Stimulated activated CD8-positive, alpha-beta memory T cell treated with anti-CD3 and anti-CD28 coated beads, Interleukin-12 subunit alpha, Interleukin-12 subunit beta, amount 100 ng/mL, for 4 hours (primary cell): ENCODE results near the gene SEMA4D.

Source experiments
- DNase-seq: peaks from one replicate; pipeline ENCODE4 v3.0.0-alpha.2; 2020; ENCODE audit warnings: low read depth

The SEMA4D gene

DNA sequence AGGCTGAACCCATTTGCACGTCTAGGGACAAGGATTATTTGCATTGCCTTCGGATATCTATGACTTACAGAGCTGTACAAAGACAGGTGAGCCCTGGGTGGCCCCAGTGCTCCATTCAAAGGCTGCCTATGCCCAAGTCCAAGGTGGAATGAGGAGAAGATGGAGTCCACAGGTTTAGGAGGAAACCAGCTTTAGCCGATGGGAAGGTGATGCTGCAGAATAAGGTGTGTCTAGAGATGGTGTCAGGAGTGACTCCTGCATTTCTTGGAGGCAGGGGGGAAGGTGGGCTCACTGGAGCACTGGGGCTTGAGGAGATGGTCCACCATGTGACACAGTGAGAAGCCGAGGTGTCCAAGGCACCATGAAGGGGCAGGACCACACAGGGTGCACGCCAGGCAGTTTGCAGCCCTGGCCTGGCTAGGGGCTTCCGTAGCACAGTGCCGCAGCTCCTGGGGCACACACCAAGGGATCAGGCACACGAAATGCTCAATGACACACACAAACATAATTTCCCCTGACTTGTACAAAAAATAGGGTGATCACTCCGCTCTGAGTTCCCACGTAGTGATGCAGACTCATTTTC is 32.1 kb downstream of the SEMA4D start:
- no peak for DNase-seq

DNA sequence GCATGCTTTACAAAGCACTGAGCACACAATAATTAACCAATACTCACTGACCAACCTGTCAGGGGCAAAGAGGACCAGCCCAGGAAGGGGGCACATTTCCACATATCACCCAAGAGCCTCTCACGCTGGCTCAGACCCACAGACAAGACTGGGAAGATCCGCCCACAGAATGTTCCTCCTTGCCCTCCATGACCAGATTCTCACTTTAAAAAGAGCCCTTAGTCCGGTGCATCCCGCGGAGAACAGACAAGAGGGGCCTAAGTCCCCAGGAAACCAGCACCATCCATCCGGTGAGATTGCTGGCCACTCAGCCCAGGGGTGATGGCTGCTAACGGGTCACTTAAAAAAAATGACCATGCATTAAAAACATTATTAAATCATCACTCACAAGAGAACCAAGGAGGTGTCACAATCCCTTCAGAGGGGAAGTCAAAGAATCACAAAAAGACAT is 32.9 kb downstream of the SEMA4D start:
- no peak for DNase-seq

DNA sequence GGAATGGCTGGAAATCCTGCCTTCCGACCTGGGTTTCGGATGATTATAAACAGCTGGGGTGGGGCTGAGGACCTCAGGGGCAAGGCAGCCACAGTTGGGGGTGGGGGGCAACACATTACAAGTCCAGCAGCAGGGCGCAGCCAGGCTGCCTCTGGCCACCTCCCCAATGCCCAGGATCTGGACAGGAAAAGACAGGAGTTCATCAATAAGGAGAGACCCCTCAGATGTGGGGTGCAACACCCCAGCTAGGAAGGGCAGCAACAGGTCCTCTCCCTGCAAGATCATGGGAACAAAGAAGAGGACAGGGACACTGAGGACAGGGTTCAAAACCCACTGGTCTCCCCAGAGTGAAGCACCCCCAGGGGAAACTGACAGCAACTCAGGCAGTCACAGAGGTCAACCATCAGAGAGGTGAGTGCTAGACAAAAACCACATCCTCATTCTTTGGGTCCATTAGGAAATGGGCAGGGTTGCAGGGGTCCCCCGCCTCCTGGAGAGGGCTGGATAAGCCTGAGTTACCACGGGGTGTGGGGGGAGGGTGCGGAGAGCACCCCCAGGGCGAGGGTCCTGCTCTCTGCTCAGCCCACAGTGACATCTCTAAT is 33.5 kb downstream of the SEMA4D start:
- no peak for DNase-seq

DNA sequence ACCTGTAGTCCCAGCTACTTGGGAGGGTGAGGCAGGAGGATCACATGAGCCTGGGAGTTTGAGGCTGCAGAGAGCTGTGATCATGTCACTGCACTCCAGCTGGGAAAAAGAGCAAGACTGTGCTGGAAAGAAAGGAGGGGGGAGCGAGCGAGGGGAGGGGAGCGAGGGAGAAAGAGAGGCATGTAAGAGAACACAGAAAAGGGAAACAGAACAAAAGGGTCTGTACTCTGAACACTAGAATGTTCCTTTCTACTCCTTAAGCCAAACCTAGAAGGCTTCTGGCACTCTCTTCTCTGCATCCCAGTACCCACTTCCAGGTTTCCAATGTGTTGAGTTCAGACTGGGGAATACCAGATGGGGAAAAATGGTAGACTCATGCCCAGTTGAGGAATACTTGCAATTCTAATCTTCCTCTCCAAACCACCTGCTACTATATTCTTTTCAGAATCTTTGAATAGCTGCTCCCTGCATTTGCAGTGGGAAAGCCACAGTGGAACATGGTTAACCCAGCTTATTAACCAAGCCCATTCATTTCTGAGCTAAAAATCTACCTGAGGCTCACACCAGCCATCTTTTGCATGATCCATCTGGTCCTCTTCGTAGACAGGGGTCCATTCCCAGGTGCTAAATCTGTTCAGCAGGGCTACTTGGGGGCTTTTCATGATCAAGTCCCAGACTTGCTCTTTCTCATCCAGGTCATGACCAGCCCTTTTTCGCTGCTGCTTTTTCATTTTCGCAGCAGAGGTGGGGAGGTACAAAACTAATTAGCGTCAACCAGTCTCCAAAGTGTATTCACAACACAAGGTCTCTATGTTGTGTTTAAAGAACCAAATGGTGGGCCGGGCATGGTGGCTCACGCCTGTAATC is 34.9 kb downstream of the SEMA4D start:
- DNase-seq, result no peak

DNA sequence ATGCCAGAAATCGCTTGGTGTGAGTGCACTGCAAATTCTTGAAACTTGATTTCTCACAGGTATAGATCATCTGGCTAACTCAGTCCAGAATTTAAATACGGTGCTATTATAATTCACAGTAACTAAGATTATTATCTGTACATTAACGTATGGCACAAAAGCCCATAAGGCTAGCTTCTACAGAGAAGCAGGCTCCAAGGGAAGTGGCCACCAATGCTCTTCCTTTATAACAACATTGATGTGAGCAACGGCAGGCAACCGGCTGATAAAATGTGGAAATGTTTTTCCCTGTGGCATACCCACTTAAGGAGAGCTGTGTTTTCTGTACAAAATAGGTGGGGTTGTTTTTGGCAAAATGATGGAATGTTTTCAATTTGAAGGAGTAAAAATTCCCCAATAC is 35.7 kb downstream of the SEMA4D start:
- DNase-seq, result no peak

DNA sequence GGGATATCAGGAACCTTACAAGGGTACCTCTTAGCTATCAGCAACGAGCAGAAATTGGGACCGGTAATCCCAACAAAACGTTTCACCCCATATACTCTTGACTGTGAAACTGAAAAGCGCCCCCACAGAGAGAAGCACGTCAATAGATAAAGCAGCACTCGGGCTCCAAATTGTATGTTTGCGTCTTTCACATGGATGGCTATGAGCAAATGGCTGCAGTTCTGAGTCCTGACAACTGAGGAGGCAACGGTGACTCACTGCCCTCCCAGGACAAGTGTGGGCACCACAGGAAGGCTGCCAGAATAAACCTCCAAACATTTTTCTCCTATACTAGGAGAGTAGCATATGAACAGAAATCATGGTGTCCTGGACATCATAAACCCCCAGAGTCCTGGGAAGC is 36.6 kb downstream of the SEMA4D start:
- no peak for DNase-seq

DNA sequence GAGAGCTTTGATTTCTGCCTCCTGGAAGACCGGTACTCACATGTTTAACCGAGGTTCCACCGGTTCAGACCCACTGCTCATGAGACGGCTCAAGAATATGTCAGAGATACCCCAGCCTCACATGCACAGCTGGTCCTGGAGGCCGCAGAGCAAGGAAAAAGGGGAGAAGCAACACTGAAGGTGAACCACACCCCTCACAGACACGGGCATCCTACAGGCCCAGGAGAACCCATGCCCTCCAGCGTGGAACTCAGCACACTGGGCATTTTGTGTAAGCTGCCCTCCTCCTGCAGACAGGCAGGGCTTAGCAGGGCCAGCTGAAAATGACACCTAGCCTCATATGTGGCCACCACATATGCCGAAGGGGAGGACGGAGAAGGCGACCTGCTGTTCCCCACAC is 37.4 kb downstream of the SEMA4D start:
- DNase-seq, result no peak

DNA sequence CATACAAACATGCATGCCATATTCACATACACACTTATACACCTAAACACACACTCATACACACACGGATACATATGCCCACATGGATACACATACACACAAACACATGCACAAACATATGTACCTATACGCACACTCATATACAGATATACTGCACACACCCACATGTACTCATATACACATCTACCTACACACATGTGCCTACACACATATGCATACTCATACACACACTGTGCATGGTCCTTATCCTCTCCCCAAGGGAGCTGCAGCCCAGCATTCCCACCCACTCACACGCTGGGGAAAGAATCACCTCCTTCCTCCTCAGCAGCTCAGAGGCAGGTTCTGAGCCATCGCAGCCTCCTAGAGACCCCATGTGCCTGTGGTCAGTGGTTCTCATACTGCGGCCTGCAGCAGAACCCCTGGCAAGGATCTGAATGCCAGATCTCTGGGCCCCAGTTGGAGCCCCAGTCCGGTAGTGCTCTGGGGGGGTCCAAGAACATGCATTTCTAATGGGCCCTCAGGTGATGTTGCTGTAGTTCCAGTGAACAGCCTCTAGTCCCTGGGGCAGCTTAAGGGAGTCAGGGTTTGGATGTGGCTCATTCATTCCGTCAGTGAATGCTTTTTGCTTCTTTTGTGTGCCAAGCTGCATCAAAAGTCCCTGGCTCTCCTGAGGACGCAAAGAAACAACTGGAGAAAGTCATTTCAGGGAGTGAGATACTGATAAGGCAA is 39.0 kb downstream of the SEMA4D start:
- no peak for DNase-seq

DNA sequence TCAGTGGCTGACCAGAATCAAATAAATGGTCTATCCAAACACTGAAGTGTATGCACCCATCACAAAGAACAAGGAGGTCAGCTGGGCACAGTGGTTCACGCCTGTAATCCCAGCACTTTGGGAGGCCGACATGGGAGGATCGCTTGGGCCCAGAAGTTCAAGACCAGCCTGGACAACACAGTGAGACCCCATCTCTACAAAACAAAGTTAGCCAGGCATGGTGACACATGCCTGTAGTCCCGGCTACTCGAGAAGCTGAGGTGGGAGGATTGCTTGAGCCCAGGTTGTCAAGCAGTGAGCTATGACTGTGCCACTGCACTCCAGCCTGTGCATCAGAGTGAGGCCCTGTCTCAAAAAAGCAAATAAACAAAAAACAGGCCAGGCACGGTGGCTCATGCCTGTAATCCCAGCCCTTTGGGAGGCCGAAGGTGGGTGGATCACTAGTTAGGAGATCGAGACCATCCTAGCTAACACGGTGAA is 40.5 kb downstream of the SEMA4D start:
- DNase-seq, result no peak

DNA sequence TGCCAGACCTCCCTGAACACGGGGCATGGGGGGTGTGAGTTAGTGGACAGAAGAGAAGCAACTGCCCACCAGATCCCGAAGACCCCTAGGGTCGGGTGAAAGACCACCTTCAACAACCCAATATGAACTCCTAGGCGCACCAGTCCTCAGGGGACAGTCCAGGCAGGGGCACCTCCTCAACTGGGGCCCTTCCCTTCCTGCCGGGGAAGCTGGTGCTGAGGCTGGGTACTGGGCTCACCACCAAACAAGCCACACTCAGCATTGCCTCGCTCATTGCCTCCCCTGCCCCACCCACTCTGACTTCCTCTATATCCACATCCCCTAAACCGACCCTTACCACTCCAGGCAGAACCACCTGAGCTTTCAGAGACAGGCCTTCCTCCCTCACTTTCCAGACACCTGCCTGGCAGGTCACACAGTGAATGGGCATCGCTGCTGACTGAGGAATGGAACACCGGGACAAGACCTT is 42.5 kb downstream of the SEMA4D start:
- DNase-seq, result no peak

DNA sequence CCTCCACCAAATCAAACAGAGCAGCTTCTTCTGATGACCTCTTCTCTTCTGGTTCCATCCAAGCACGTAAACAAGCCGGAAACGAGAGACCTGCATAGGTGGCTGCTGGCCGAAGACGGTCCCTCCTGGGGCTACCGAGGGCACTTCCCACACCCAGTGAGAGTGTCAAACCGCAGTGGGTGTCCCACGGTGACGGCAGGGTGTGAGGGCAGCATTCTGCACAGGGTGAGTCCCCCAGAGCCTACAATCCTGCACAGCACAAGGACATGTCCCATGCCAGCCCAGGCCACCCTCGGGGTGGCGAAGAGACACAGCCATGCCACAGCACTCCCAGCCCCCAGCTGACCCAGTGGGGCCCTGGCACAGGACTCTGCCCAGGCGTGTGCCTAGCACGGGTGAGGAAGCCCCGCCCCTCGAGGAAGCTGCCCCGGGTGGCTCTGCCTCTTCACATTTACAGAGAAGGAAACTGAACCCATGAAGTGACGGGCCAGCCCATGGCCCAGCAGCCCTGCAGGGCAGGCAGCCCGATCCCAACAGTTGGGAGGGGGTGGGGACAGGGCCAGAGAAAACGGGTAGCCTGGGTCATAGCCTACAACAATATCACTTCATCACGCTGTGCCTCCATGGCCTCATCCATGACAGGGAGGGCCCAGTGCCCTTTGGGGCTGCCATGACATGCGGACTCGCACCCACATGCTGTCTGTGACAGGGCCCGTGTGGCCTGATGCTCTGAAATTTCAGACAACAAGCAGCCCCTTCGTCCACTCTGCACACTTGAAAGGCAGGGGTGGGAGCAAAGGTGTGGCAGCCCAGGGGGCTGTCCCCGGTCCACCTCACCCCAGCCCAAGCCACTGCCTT is 43.2 kb downstream of the SEMA4D start:
- no peak for DNase-seq

DNA sequence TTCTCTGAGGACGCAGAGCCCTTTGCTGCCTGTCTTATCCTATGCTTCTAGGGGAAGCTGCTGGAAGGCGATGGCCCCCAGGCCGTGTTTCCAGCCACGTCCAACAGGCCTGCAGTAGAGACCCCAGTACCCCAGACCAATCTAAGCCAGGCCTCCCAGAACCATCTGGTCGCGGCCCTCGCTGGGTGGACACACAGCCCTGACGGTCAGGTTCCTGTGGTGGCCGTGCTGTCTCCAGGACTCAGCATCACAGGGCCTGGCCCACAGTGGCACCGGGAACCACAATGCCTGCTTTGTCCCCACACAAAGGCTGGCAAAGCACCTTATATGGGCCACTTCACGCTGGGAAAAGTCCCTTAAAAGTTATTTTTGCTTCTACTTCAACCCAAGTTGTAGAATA is 44.5 kb downstream of the SEMA4D start:
- DNase-seq, result no peak

DNA sequence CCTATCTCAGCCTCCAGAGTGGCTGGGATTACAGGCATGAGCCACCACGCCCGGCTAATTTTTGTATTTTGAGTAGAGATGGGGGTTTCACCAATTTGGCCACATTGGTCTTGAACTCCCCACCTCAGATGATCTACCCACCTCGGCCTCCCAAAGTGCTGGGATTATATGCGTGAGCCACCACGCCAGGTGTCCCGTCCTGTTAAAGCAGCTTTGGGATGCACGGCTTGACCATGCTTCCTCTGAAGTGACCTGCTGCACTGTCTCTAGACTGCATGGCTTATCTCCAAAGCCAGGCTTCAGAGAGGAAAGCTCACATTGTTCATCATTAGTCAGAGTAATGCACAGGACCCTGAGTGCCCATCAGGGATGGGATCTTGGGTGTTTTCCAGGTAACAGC is 45.4 kb downstream of the SEMA4D start:
- no peak for DNase-seq

DNA sequence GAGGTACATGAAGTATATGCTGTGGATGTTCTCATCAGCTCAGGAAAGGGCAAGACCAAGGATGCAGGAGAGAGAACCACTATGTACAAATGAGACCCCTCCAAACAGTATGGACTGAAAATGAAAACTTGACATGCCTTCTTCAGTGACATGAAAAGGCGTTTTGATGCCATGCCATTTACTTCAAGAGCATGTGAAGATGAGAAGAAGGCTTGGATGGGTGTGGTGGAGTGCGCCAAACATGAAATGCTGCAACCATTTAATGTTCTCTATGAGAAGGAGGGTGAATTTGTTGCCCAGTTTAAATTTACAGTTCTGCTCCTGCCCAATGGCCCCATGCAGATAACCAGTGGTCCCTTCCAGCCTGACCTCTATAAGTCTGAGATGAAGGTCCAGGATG is 47.7 kb downstream of the SEMA4D start:
- no peak for DNase-seq

DNA sequence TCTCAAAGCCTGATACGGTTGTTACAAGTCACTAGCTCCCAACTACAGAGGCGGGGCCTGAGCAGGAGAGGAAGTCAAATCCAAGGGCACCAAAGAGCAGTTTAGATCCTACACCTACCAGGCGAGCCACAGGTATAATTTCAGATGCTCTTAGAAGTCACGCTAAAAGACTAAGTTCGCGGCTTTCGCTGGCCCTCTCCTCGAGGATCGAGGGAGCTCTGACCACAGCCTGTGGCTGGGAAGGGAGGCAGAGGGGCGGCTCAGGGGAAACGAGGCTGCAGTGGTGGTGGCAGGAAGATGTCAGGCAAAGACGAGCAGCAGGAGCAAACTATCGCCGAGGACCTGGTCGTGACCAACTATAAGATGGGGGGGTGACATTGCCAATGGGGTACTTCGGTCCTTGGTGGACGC is 48.6 kb downstream of the SEMA4D start:
- DNase-seq, result no peak

DNA sequence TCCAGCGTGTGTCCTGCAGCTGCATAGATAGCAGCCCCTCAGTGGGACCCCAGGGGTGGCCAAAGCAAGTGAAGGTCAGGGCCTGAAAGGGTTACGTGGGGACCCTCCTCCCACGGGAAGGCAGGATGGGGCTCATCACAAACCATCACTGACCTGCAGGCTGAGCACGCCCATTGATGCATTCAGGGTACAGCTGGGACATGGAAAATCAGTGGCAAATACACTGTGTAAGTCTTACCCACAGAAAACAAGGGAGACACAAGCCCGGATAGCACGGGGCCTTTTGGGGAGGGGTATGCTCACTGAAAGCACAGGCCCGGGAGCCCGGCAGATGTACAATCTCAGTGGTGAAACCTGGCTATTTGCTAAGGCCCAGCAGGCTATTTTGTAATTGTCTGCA is 49.1 kb downstream of the SEMA4D start:
- DNase-seq, result no peak

DNA sequence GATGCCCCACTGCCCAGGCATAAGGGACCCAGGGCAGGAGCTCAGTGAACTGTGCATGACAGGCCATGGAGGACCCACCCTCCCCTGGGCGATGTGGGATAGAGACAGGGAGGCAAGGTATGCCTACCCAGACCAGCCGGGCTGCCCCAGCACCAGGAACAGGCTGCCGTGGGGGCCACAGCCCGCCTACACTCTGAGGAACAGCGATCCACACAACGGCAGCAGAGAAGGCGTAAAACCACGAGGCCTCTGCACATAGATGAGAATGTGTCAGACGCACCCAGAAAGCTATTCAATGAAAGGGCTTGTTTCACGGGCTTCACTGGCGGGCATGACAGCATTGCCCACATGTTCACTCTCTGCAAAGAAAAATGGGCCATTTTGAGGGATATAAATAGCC is 49.5 kb downstream of the SEMA4D start:
- DNase-seq, result peak; percentile 46

DNA sequence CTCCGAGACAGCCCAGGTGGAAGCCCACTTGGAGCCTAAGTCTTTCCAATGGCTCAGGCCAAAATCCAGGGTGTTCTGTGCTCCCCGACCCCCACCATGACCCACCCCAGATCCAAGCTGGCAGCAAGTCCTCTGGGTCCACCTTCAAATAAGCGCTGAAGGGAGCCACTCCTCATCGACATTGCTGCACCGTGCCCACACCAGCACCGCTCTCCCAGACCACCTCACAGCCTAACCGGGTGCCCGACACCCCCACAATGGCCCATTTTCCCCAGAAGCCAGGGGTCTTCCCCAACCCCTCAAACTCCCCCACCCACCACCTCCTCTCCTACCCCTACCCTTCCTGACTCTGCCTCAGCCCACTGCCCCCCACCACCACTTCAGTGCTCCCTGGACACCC is 50.5 kb downstream of the SEMA4D start:
- DNase-seq, result no peak

DNA sequence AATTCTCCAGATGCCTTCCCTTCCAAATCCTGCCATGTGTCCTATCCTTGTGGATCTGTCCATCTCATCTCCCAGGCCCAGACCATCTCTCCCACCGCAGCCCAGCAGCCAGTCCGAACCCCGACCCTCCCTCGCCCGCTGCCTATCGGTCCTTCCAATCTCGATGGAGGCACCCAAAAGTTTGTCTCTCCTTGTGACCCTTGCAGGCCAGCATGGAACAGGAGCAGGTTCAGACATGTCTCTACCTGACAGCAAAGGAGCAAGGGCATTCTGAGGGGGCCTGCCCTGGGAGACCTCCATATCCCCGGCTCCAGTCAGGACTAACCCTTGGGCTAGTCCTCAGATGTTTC is 51.0 kb downstream of the SEMA4D start:
- no peak for DNase-seq

DNA sequence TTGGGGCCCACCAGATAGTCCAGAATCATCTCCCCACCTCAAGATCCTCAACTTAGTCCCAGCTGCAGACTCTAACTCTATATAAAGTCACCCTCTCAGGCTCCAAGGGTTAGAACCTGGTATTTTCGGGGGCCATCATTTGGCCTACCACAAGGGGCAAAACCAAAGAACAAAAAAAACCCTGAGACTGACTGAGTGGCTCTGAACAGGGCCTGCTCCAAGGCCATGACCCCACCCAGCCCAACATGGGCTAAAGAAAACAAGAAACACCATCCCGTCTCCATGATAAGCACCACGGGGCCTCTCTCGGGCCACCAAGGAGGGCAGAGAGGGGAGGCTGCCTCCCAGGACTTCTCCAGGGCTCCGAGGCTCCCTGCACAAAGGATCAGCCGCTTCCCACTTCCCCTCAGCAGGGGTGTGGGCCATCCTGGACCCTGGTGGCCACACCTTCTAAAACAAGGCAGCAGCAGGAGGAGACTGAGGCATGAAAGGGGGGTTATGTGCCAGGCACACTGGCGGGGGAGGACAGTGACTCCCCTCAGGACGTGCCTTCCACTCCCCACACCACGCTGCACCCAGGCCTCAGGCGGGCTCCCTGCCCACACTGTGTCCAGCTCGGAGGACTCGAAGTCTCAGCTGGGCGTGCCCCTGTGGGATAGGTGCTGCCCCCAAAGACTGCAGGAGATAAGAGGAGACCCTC is 51.5 kb downstream of the SEMA4D start:
- no peak for DNase-seq

DNA sequence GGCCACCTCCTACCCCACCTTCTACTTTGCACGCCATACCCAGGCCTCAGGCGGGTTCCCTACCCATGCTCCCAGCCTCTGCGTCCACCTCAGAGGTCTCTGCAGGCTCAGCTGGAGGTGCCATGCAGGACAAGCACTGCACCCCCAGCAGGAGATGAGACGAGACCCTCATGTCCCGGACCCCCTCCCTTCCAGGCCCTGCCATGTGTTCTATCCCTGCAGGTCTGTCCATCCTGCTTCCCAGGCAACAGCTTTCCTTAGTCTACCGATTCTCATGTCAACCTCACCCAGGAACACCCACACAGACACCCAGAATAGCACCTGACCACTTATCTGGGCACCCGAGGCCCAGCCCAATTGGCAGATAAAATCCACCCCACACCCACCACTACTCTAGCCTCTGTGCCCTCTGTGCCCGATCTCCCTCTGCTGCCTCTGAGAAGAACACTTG is 52.1 kb downstream of the SEMA4D start:
- DNase-seq, result no peak
